C4-2B (cell line): ENCODE measurements around the gene KYNU.
"Not testable (repeated sequence)": the region's sequence is repeated elsewhere in the genome, so short reads cannot be mapped to it uniquely, and the experiment has no call there.

Experiments used
- CTCF ChIP-seq: fragments of 450-650 bp; conservative IDR thresholded peaks from 2 replicates; pipeline ENCODE4 v1.5.1; 2017; ENCODE audit warnings: mild to moderate bottlenecking
- ZFX ChIP-seq: fragments of 450-650 bp; IDR thresholded peaks from 2 replicates; pipeline ENCODE4 v1.6.1; 2017

- not testable (repeated sequence) for TF ChIP-seq CTCF, ZFX
These were observed 176.0 kb downstream of the KYNU start for GRCh38 chr2:143053437-143053836.
